Brain microvascular endothelial cell (primary cell): Measurements from ENCODE around the gene TMCC2.
"Not testable (repeated sequence)": the region's sequence is repeated elsewhere in the genome, so short reads cannot be mapped to it uniquely, and the experiment has no call there.

Experiments used
- DNase-seq: peaks from one replicate; pipeline ENCODE4 v3.0.0-alpha.2; 2020
- H3K27ac ChIP-seq: fragments of 250-450 bp; sonication (Bioruptor Pico); 2 replicates; pipeline ENCODE4 v1.5.1; 2020; ENCODE audit warnings: mild to moderate bottlenecking, moderate library complexity
- H3K27me3 ChIP-seq: fragments of 250-450 bp; sonication (Bioruptor Pico); replicated peaks from 2 replicates; pipeline ENCODE4 v1.5.1; 2020; ENCODE audit warnings: mild to moderate bottlenecking
- H3K36me3 ChIP-seq: fragments of 250-450 bp; sonication (Bioruptor Pico); replicated peaks from 2 replicates; pipeline ENCODE4 v1.5.1; 2020; ENCODE audit warnings: mild to moderate bottlenecking
- H3K4me3 ChIP-seq: 2 replicates; pipeline ENCODE4 v1.5.1; 2011; ENCODE audit warnings: low read depth, mild to moderate bottlenecking, control low read depth, low read length, moderate library complexity
- in situ Hi-C: cut with HindIII; loops from 2 replicates; pipeline ENCODE4 v1.10.0; 2017; ENCODE audit warnings: low sequenced_read_pairs, low pct_ligation_motif_present
- TF ChIP-seq, protein P1 (sequence below): IDR thresholded peaks from 2 replicates; pipeline ENCODE4 v1.5.1; 2011; ENCODE audit warnings: low read depth, mild to moderate bottlenecking, moderate library complexity, low read length, control low read depth, inconsistent platforms; ENCODE audit errors: missing control alignments

Gene TMCC2

GRCh38 chr1:205232945-205233397 lies 5.2 kb downstream of the TMCC2 start:
- Histone ChIP-seq H3K4me3 (no peak overlapping the region), H3K36me3 (no peaks in the 10 kb centered on the region), H3K27ac (no peak overlapping the region), H3K27me3 (no peaks in the 10 kb centered on the region)
- no peak for DNase-seq
- in situ Hi-C loops, result no loop called here
- TF ChIP-seq, protein P1, sequence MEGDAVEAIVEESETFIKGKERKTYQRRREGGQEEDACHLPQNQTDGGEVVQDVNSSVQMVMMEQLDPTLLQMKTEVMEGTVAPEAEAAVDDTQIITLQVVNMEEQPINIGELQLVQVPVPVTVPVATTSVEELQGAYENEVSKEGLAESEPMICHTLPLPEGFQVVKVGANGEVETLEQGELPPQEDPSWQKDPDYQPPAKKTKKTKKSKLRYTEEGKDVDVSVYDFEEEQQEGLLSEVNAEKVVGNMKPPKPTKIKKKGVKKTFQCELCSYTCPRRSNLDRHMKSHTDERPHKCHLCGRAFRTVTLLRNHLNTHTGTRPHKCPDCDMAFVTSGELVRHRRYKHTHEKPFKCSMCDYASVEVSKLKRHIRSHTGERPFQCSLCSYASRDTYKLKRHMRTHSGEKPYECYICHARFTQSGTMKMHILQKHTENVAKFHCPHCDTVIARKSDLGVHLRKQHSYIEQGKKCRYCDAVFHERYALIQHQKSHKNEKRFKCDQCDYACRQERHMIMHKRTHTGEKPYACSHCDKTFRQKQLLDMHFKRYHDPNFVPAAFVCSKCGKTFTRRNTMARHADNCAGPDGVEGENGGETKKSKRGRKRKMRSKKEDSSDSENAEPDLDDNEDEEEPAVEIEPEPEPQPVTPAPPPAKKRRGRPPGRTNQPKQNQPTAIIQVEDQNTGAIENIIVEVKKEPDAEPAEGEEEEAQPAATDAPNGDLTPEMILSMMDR, result no peak

- H3K4me3 ChIP-seq, H3K36me3 ChIP-seq, in situ Hi-C loops, DNase-seq, H3K27ac ChIP-seq, H3K27me3 ChIP-seq: not testable (repeated sequence)
Measured at GRCh38 chr1:205233986-205234385, 6.2 kb downstream of the TMCC2 start.

DNA sequence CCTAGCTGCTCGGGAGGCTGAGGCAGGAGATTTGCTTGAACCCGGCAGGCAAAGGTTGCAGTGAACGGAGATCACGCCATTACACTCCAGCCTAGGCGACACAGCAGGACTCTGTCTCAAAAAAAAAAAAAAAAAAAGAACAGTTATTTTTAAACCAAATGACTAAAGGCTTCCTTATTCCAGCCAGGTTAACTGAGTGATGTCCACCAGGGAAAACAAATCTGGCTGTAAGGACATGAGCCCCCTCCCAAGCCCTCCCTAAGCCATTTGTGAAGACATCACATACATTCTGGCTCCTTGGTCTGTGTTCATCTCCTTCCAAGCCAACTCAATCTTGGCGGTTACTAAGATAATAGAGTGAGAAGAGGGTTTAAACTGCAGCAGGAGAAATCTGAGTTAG lies 8.2 kb downstream of the TMCC2 start:
- no peaks in the 10 kb centered on the region for H3K36me3 ChIP-seq
- in situ Hi-C loops, result no loop called here
- H3K27me3 ChIP-seq, result no peaks in the 10 kb centered on the region
- no peak for DNase-seq
- no peak overlapping the region for H3K4me3 ChIP-seq
- no peak overlapping the region for H3K27ac ChIP-seq
- TF ChIP-seq, protein P1, result no peak

DNA sequence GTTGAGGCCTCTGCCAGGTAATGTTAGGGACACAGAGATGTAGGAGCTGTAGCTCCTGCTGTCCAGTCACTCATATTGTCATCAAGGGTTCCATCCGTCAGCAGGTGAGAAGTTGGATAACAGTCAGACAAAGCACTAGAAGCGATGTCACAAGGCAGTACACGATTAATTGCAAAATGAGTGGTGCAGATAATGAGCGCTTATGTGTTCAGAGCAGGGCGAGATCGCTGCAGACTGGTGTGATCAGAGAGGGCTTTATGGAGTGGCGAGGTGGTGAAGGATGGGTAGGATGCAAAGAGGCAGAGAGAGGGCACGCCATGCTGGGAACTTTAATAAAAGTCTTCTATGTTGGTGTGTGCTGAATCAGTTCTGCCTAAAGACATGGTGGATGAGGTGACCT lies 8.8 kb downstream of the TMCC2 start:
- TF ChIP-seq, protein P1, result no peak
- in situ Hi-C loops, result no loop called here
- no peak overlapping the region for H3K27ac ChIP-seq
- no peaks in the 10 kb centered on the region for H3K36me3 ChIP-seq
- H3K27me3 ChIP-seq, result no peaks in the 10 kb centered on the region
- H3K4me3 ChIP-seq, result no peak overlapping the region
- DNase-seq, result no peak

- Histone ChIP-seq H3K27ac (no peak overlapping the region), H3K4me3 (no peak overlapping the region), H3K27me3 (no peaks in the 10 kb centered on the region), H3K36me3 (no peaks in the 10 kb centered on the region)
- TF ChIP-seq, protein P1, result no peak
- in situ Hi-C loops, result no loop called here
- no peak for DNase-seq
Measured at GRCh38 chr1:205236951-205237475, 9.3 kb downstream of the TMCC2 start.

DNA sequence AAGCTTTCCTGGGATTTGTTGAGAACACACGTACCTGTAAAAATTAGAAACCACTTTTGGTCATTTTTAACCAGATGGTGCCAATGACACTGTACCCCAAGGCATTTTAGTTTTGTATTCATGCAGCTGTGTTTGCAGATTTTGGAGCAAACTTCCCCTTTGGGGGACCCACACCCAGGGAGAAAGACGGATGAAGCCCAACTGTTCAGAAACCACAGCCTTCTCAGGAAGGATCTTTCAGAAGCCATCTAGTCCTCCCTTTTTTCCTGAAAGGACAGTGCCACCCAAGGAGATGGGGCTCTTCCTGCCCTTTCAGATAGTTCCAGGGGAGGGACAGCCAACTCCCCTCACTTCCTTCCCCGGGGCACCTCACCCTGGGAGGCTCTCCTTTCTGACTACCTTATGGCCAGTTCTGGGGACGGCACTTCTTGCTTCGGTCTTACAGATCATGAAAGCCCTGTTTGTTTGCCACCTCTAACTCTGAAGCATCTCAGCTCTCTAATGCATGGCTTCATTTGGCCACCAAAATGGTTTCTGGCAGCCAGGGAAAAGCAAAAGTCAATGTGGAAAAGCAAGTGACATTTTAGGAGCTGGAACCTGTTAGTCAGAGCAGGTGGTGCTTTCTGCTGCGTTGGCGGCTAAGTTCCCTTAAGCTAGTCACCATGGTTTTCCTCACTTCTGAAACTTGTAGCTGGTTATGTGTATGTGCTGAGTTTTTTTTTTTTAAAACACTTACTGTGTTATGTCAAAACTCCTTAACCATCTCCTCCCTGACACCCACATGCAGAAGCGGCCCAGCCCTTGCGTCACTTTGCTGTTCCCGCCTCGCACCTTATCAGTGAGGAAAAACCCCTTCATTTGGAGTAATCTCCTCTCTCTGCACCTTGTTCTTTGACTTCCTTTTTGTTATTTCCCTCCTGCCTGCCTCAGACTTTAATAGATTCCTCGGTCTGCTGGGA lies 10.1 kb downstream of the TMCC2 start:
- Histone ChIP-seq H3K27me3 (no peaks in the 10 kb centered on the region), H3K27ac (no peak overlapping the region), H3K4me3 (no peak overlapping the region), H3K36me3 (no peaks in the 10 kb centered on the region)
- in situ Hi-C loops, result no loop called here
- TF ChIP-seq, protein P1, result no peak
- DNase-seq, result no peak
